B cell (primary cell): ENCODE measurements around the gene PGLYRP2. TPM values are rescaled to one million over a fixed set of nuclear protein-coding genes. Genes with fewer than 3 reads are reported as not detected.
A peak's percentile ranks its signal among the peaks of the same experiment; 100 is the strongest.

Experiments
- ATAC-seq: fragments of 200-7000 bp; cut with Tn5 transposase; one replicate; pipeline ENCODE4 v1.10.0; 2021; ENCODE audit warnings: low read depth, mild to moderate bottlenecking, moderate number of reproducible peaks, moderate library complexity
- CTCF ChIA-PET: fragments of 350-600 bp; sonication (Branson Sonifier 250); formaldehyde crosslinking; loops from one replicate; lab custom pipeline; 2021; ENCODE audit warnings: antibody characterized with exemption, inconsistent platforms; lab: Charles Lee
- POLR2A ChIA-PET: fragments of 350-600 bp; sonication (Branson Sonifier 250); formaldehyde crosslinking; loops from one replicate; lab custom pipeline; 2021; ENCODE audit warnings: antibody characterized with exemption; lab: Charles Lee
- DNase-seq: peaks from one replicate; pipeline ENCODE4 v3.0.0; 2013
- H2AFZ ChIP-seq: 2 replicates; pipeline ENCODE4 v1.6.1; 2012; ENCODE audit warnings: mild to moderate bottlenecking, low read depth, low read length; ENCODE audit not compliant: insufficient read depth, poor library complexity, severe bottlenecking
- H3K27ac ChIP-seq, 2 donors: 1 replicate in 1 of 2; 2 replicates in 1 of 2; pipeline ENCODE4 v1.5.1; 2012 to 2013; ENCODE audit warnings: low read length in 2 of 2, mild to moderate bottlenecking in 2 of 2, moderate library complexity in 1 of 2
- H3K27me3 ChIP-seq, 4 experiments: fragments of 200-600 bp in 1 of 4; sonication (generic) in 1 of 4; replicated peaks in 1 of 4; 1 replicate in 2 of 4; 2 replicates in 2 of 4; pipeline versions ENCODE4 v1.6.1 to v1.7.0; 2013 to 2016; ENCODE audit warnings: low read length in 3 of 4, mild to moderate bottlenecking in 2 of 4, mixed read lengths in 1 of 4, moderate library complexity in 1 of 4; ENCODE audit not compliant: insufficient read depth in 4 of 4, control insufficient read depth in 3 of 4; ENCODE audit errors: control extremely low read depth in 1 of 4
- H3K36me3 ChIP-seq, 2 experiments: replicated peaks in 1 of 2; 1 replicate in 1 of 2; 2 replicates in 1 of 2; pipeline versions ENCODE4 v1.6.1 to v1.7.1; 2013; ENCODE audit warnings: low read length in 1 of 2; ENCODE audit not compliant: insufficient read depth in 2 of 2, control insufficient read depth in 1 of 2; ENCODE audit errors: control extremely low read depth in 1 of 2, extremely low read depth in 1 of 2
- H3K4me1 ChIP-seq, 2 donors: fragments of 200-600 bp in 1 of 2; sonication (generic) in 1 of 2; 1 replicate in 1 of 2; 2 replicates in 1 of 2; pipeline versions ENCODE4 v1.5.1 to v1.6.1; 2013 to 2017; ENCODE audit warnings: low read length in 2 of 2; ENCODE audit not compliant: control insufficient read depth in 2 of 2, insufficient read depth in 2 of 2
- H3K4me2 ChIP-seq: replicated peaks from 2 replicates; pipeline ENCODE3; 2012; ENCODE audit warnings: mild to moderate bottlenecking, low read depth, low read length; ENCODE audit not compliant: poor library complexity, severe bottlenecking
- H3K4me3 ChIP-seq, 5 experiments: fragments of 200-600 bp in 1 of 5; sonication (generic) in 1 of 5; 1 replicate in 3 of 5; 2 replicates in 2 of 5; pipeline versions ENCODE4 v1.5.1 to v1.7.0; 2011 to 2016; ENCODE audit warnings: low read length in 4 of 5, mild to moderate bottlenecking in 4 of 5, low read depth in 2 of 5, control low read depth in 1 of 5, moderate library complexity in 1 of 5; ENCODE audit not compliant: insufficient read depth in 1 of 5; ENCODE audit errors: control extremely low read depth in 1 of 5, extremely low read depth in 1 of 5
- H3K79me2 ChIP-seq: fragments of 200-600 bp; sonication (generic); one replicate; pipeline ENCODE4 v1.6.0; 2016; ENCODE audit warnings: low read length; ENCODE audit not compliant: control insufficient read depth, insufficient read depth
- H3K9ac ChIP-seq: fragments of 200-600 bp; sonication (generic); 2 replicates; pipeline ENCODE4 v1.6.1; 2017; ENCODE audit warnings: mild to moderate bottlenecking, low read length, moderate library complexity
- H3K9me3 ChIP-seq, 3 donors: one replicate each; pipeline versions ENCODE4 v1.6.1 to v1.7.1; 2013; ENCODE audit warnings: low read length in 2 of 3; ENCODE audit not compliant: control insufficient read depth in 2 of 3, insufficient read depth in 1 of 3; ENCODE audit errors: control extremely low read depth in 1 of 3
- H4K20me1 ChIP-seq: 2 replicates; pipeline ENCODE4 v1.6.0; 2012; ENCODE audit warnings: mild to moderate bottlenecking, low read length; ENCODE audit not compliant: insufficient read depth, control insufficient read depth, poor library complexity, severe bottlenecking
- H3K27ac Mint-ChIP-seq: one replicate; pipeline ENCODE4 v1.8.0; 2021; ENCODE audit warnings: mixed read lengths
- H3K27me3 Mint-ChIP-seq: one replicate; pipeline ENCODE4 v1.8.0; 2021; ENCODE audit warnings: mixed read lengths
- H3K4me1 Mint-ChIP-seq: one replicate; pipeline ENCODE4 v1.8.0; 2021; ENCODE audit warnings: mixed read lengths
- H3K4me3 Mint-ChIP-seq: one replicate; pipeline ENCODE4 v1.8.0; 2021; ENCODE audit warnings: mixed read lengths
- H3K9me3 Mint-ChIP-seq: one replicate; pipeline ENCODE4 v1.8.0; 2022; ENCODE audit warnings: mixed read lengths; ENCODE audit not compliant: insufficient read depth
- CTCF ChIP-seq: fragments of 200-600 bp; IDR thresholded peaks from one replicate; pipeline ENCODE4 v1.8.0; 2022; ENCODE audit warnings: antibody characterized with exemption, mild to moderate bottlenecking
- EZH2 ChIP-seq: IDR thresholded peaks from 2 replicates; pipeline ENCODE4 v1.6.1; 2012; ENCODE audit warnings: borderline replicate concordance, low read depth, mild to moderate bottlenecking, moderate library complexity, low read length; ENCODE audit not compliant: insufficient read depth, poor library complexity, severe bottlenecking
- WGBS: methylation state at CpG from one replicate; pipeline ENCODE4 v1.1.5; 2013; ENCODE audit warnings: missing lambda C conversion rate; ENCODE audit not compliant: insufficient coverage; 5-methylcytosine and 5-hydroxymethylcytosine counted together
- intact Hi-C: fragments of 100-400 bp; cut with micrococcal nuclease; formaldehyde crosslinking; loops from one replicate; pipeline ENCODE4 v1.10.0; 2022
- polyA plus RNA-seq: library from polyadenylated mRNA; depleted of rRNA; stranded (reverse); fragments of >200 nt; gene quantifications from 2 replicates; pipeline ENCODE4 v1.2.3, GENCODE V29; 2012
- total RNA-seq, 2 donors: library from RNA; stranded (reverse); fragments of 120-200 nt in 1 of 2; gene quantifications; 1 replicate in 1 of 2; 2 replicates in 1 of 2; pipeline versions ENCODE4 v1.2.3 to v1.2.4, GENCODE V29; 2013 to 2022

The PGLYRP2 gene
- total and polyA plus RNA-seq, 2 donors (not counting 1 experiment from before 2014, with no cell fraction given): not detected

GRCh38 chr19:15429825-15430467 is 49.4 kb downstream of the PGLYRP2 start:
- H3K27ac ChIP-seq: no peak overlapping the region
- Mint-ChIP-seq H3K27me3 (no peaks in the 10 kb centered on the region), H3K27ac (no peak overlapping the region), H3K4me3 (peak overlapping the region; percentile 94), H3K4me1 (peaks cover 29% of the 10 kb centered on the region), H3K9me3 (no peaks in the 10 kb centered on the region)
- H4K20me1 ChIP-seq: peaks cover 50% of the 10 kb centered on the region
- no peak for ATAC-seq
- peaks cover 0 to 24% of the 10 kb centered on the region in 2 experiments for H3K36me3 ChIP-seq
- H3K4me2 ChIP-seq: no peak overlapping the region
- H3K9me3 ChIP-seq: peaks cover 0 to 7% (median 0%) of the 10 kb centered on the region in 3 donors
- no peaks in the 10 kb centered on the region for H3K27me3 ChIP-seq
- H3K9ac ChIP-seq: no peak overlapping the region
- POLR2A ChIA-PET: no interaction called here
- H2AFZ ChIP-seq: no peak overlapping the region
- WGBS: 97% methylated on average over 22 of the region's 24 CpGs
- intact Hi-C loops: no loop called here
- H3K4me3 ChIP-seq: no peak overlapping the region
- peaks cover 37% of the 10 kb centered on the region for H3K79me2 ChIP-seq
- TF ChIP-seq EZH2 (no peak), CTCF (no peak)
- CTCF ChIA-PET: interaction anchor here (2.4 kb wide), 1 partner anchor 11 kb away, joined by 13 read pairs; the partner anchor contains the start of gene AKAP8L
- H3K4me1 ChIP-seq: peaks cover 24 to 32% of the 10 kb centered on the region in 2 donors
- no peak for DNase-seq
